SK-N-SH (cell line): ENCODE data around the gene ATP8A1. TPM values are rescaled to one million over a fixed set of nuclear protein-coding genes. Genes with fewer than 3 reads are reported as not detected.

Source experiments
- CTCF ChIA-PET: fragments of 300-600, 350-600 bp; formaldehyde crosslinking; extraction: SDS; loops from one replicate; lab custom pipeline; 2021; lab: Yijun Ruan, JAX
- POLR2A ChIA-PET: fragments of 350-600 bp; sonication (Branson Sonifier 250); formaldehyde crosslinking; extraction: SDS; loops from one replicate; lab custom pipeline; 2020; ENCODE audit warnings: antibody characterized with exemption, inconsistent platforms; lab: Yijun Ruan, JAX
- DNase-seq: peaks from one replicate; pipeline ENCODE4 v3.0.0; 2012
- H2AFZ ChIP-seq: fragments of 200-600 bp; sonication (generic); 2 replicates; pipeline ENCODE4 v1.8.1; 2016; ENCODE audit warnings: antibody characterized with exemption, mild to moderate bottlenecking, low read depth
- H3F3A ChIP-seq: fragments of 200-600 bp; sonication (generic); replicated peaks from 2 replicates; pipeline ENCODE3; 2016; ENCODE audit warnings: antibody characterized with exemption, mild to moderate bottlenecking; ENCODE audit not compliant: insufficient read depth
- H3K27ac ChIP-seq, 2 experiments: fragments of 200-500 bp in 1 of 2; fragments of 200-600 bp in 1 of 2; sonication (Bioruptor generic) in 1 of 2; sonication (generic), shearing (Covaris generic) in 1 of 2; 2 replicates each; pipeline versions ENCODE4 v1.5.1 to v1.6.1; 2014 to 2016; ENCODE audit warnings: low read depth in 2 of 2, inconsistent platforms in 1 of 2, low read length in 1 of 2, mild to moderate bottlenecking in 1 of 2, mixed read lengths in 1 of 2
- H3K27me3 ChIP-seq: fragments of 200-600 bp; sonication (generic), shearing (Covaris generic); 2 replicates; pipeline ENCODE4 v1.6.1; 2016; ENCODE audit warnings: mixed run types; ENCODE audit not compliant: insufficient read depth
- H3K36me3 ChIP-seq, 2 experiments: fragments of 200-500 bp in 1 of 2; fragments of 200-600 bp in 1 of 2; sonication (Bioruptor generic) in 1 of 2; sonication (generic) in 1 of 2; replicated peaks in 1 of 2; 2 replicates each; pipeline versions ENCODE3 to v1.5.1; 2014 to 2016; ENCODE audit warnings: low read length in 1 of 2, mild to moderate bottlenecking in 1 of 2; ENCODE audit not compliant: insufficient read depth in 2 of 2, control insufficient read depth in 1 of 2
- H3K4me1 ChIP-seq, 2 experiments: fragments of 200-500 bp in 1 of 2; fragments of 200-600 bp in 1 of 2; sonication (Bioruptor generic) in 1 of 2; sonication (generic), shearing (Covaris generic) in 1 of 2; 2 replicates each; pipeline versions ENCODE4 v1.5.1 to v1.6.1; 2014 to 2016; ENCODE audit warnings: low read depth in 1 of 2, low read length in 1 of 2, mixed run types in 1 of 2; ENCODE audit not compliant: insufficient read depth in 2 of 2, control insufficient read depth in 1 of 2
- H3K4me2 ChIP-seq: fragments of 200-600 bp; sonication (generic), shearing (Covaris generic); 2 replicates; pipeline ENCODE4 v1.6.1; 2017; ENCODE audit warnings: mixed run types
- H3K4me3 ChIP-seq, 2 experiments: fragments of 200-500 bp in 1 of 2; fragments of 200-600 bp in 1 of 2; sonication (Bioruptor generic) in 1 of 2; sonication (generic), shearing (Covaris generic) in 1 of 2; 2 replicates each; pipeline versions ENCODE4 v1.5.1 to v1.8.1; 2014 to 2016; ENCODE audit warnings: low read depth in 2 of 2, inconsistent platforms in 1 of 2, low read length in 1 of 2, mild to moderate bottlenecking in 1 of 2, mixed read lengths in 1 of 2, moderate library complexity in 1 of 2
- H3K79me2 ChIP-seq: fragments of 200-600 bp; sonication (generic); 2 replicates; pipeline ENCODE4 v1.8.1; 2017; ENCODE audit warnings: mild to moderate bottlenecking; ENCODE audit not compliant: insufficient read depth
- H3K9ac ChIP-seq: fragments of 200-600 bp; sonication (generic); 2 replicates; pipeline ENCODE4 v1.6.1; 2017; ENCODE audit warnings: mixed run types
- H3K9me2 ChIP-seq: fragments of 200-600 bp; sonication (generic); 2 replicates; pipeline ENCODE4 v1.6.1; 2017; ENCODE audit warnings: mixed run types
- H3K9me3 ChIP-seq: fragments of 200-600 bp; sonication (generic); 2 replicates; pipeline ENCODE4 v1.6.1; 2017; ENCODE audit warnings: mixed run types, mild to moderate bottlenecking, moderate library complexity
- H4K20me1 ChIP-seq: fragments of 200-600 bp; sonication (generic); 2 replicates; pipeline ENCODE4 v1.6.1; 2017; ENCODE audit warnings: mild to moderate bottlenecking, mixed run types; ENCODE audit not compliant: insufficient read depth
- CHD2 ChIP-seq: fragments of 150-350 bp; IDR thresholded peaks from 2 replicates; pipeline ENCODE4 v1.6.1; 2018; ENCODE audit warnings: low read length; ENCODE audit not compliant: partially characterized antibody
- ELF1 ChIP-seq: IDR thresholded peaks from 2 replicates; pipeline ENCODE4 v1.4.0; 2012
- EP300 ChIP-seq, 2 experiments: IDR thresholded peaks; 2 replicates each; pipeline versions ENCODE4 v1.4.0 to v1.6.1; 2012; ENCODE audit warnings: borderline replicate concordance in 1 of 2, low read depth in 1 of 2, low read length in 1 of 2
- FOXM1 ChIP-seq: IDR thresholded peaks from 2 replicates; pipeline ENCODE4 v1.4.0; 2012; ENCODE audit warnings: low read depth, mild to moderate bottlenecking
- JUND ChIP-seq: IDR thresholded peaks from 2 replicates; pipeline ENCODE4 v1.4.0; 2012
- MXI1 ChIP-seq: IDR thresholded peaks from 2 replicates; pipeline ENCODE4 v1.6.1; 2012; ENCODE audit warnings: mild to moderate bottlenecking, low read depth, low read length, improper control_type of control experiment
- NFIC ChIP-seq: IDR thresholded peaks from 2 replicates; pipeline ENCODE4 v1.4.0; 2012; ENCODE audit warnings: borderline replicate concordance
- PBX3 ChIP-seq: IDR thresholded peaks from 2 replicates; pipeline ENCODE4; 2012
- POLR2AphosphoS5 ChIP-seq: IDR thresholded peaks from 2 replicates; pipeline ENCODE4 v1.6.1; 2012; ENCODE audit warnings: low read depth, low read length
- RAD21 ChIP-seq: IDR thresholded peaks from 2 replicates; pipeline ENCODE4 v1.6.1; 2012; ENCODE audit warnings: mild to moderate bottlenecking, low read length
- RCOR1 ChIP-seq: fragments of 150-350 bp; IDR thresholded peaks from 2 replicates; pipeline ENCODE4 v1.6.1; 2017; ENCODE audit warnings: antibody characterized with exemption, low read length
- RFX5 ChIP-seq: IDR thresholded peaks from 2 replicates; pipeline ENCODE4 v1.6.1; 2012; ENCODE audit warnings: mild to moderate bottlenecking, improper control_type of control experiment, low read length
- SIN3A ChIP-seq: IDR thresholded peaks from 2 replicates; pipeline ENCODE4 v1.6.1; 2012; ENCODE audit warnings: low read depth, mild to moderate bottlenecking, low read length, moderate library complexity, borderline replicate concordance
- SMC3 ChIP-seq: IDR thresholded peaks from 2 replicates; pipeline ENCODE4 v1.6.1; 2012; ENCODE audit warnings: low read depth, low read length, improper control_type of control experiment
- TAF1 ChIP-seq: IDR thresholded peaks from 2 replicates; pipeline ENCODE4 v1.6.1; 2012; ENCODE audit warnings: low read depth, mild to moderate bottlenecking, low read length, moderate library complexity, borderline replicate concordance
- TEAD4 ChIP-seq: IDR thresholded peaks from 2 replicates; pipeline ENCODE4 v1.4.0; 2012; ENCODE audit warnings: mild to moderate bottlenecking, borderline replicate concordance; ENCODE audit not compliant: insufficient read depth
- WGBS: methylation state at CpG from one replicate; pipeline ENCODE4 v1.1.6; 2017; ENCODE audit warnings: low lambda C conversion rate; 5-methylcytosine and 5-hydroxymethylcytosine counted together
- polyA plus RNA-seq, 3 experiments: library from polyadenylated mRNA; depleted of rRNA; stranded (reverse); fragments of >200 nt; gene quantifications; 2 replicates each; pipeline ENCODE4 v1.2.3, GENCODE V29; 2012
- TF ChIP-seq, protein P1 (sequence below): fragments of 150-350 bp; IDR thresholded peaks from 2 replicates; pipeline ENCODE4 v1.6.1; 2016; ENCODE audit warnings: mild to moderate bottlenecking, low read depth, low read length

ATP8A1 gene
- polyA plus RNA-seq, 1 of the 3 experiments (the other 2 are of a cell fraction), result 0.38 TPM

- Histone ChIP-seq H4K20me1 (no peaks in the 10 kb centered on the region), H3F3A (no peaks in the 10 kb centered on the region), H2AFZ (no peak overlapping the region), H3K79me2 (no peaks in the 10 kb centered on the region), H3K4me3 (no peak overlapping the region), H3K4me1 (peaks cover 0 to 13% of the 10 kb centered on the region in 2 experiments; a peak in 2 of 4 replicates), H3K9me3 (no peaks in the 10 kb centered on the region), H3K4me2 (no peak overlapping the region), H3K9ac (no peak overlapping the region), H3K27me3 (no peaks in the 10 kb centered on the region), H3K27ac (no peak overlapping the region; a peak in 1 of 4 replicates), H3K9me2 (no peaks in the 10 kb centered on the region), H3K36me3 (no peaks in the 10 kb centered on the region)
- DNase-seq, result no peak
- POLR2A ChIA-PET, result interaction anchor here (0.7 kb wide), 1 partner anchor 163 kb away, joined by 3 read pairs; no protein-coding TSS in a partner anchor
- CTCF ChIA-PET, result interaction anchor here (0.6 to 1.3 kb wide), 2 partner anchors 12 to 43 kb away, joined by 3 read pairs; no protein-coding TSS in a partner anchor
- WGBS, result 44% methylated on average over 1 of the region's 1 CpG
- TF ChIP-seq RAD21, result no peak
- no peak for TF ChIP-seq SIN3A
These were observed 70.1 kb downstream of the ATP8A1 start for GRCh38 chr4:42586775-42587174.

DNA sequence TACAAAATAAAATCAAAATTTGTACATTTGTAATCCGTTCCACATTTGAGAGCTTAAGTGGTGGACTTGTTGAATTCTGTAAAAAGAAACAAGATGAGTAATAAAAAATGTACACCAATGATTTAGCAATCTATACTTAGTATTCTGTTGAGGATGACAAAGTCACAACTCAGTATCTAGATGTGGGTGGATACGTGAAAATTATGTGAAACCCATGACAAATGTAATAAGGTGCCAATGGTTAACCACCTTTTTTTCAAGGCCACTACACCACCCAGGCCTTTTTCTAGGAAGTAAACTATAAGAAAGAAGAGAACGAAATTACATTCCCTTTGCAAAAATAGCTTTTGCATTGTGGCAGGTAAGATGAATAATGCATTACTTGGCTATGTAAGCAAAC lies 77.0 kb downstream of the ATP8A1 start:
- H3K9me3 ChIP-seq, result no peaks in the 10 kb centered on the region
- H3K27ac ChIP-seq, result no peak overlapping the region
- no peaks in the 10 kb centered on the region for H3K27me3 ChIP-seq
- H3K9ac ChIP-seq, result no peak overlapping the region
- H3K79me2 ChIP-seq, result no peaks in the 10 kb centered on the region
- WGBS, result 47% methylated on average over 3 of the region's 3 CpGs
- H3K9me2 ChIP-seq, result no peaks in the 10 kb centered on the region
- no peak overlapping the region for H2AFZ ChIP-seq
- no peaks in the 10 kb centered on the region for H3K36me3 ChIP-seq
- DNase-seq, result no peak
- TF ChIP-seq SIN3A, result no peak
- no peak for TF ChIP-seq PBX3
- TF ChIP-seq, protein P1, sequence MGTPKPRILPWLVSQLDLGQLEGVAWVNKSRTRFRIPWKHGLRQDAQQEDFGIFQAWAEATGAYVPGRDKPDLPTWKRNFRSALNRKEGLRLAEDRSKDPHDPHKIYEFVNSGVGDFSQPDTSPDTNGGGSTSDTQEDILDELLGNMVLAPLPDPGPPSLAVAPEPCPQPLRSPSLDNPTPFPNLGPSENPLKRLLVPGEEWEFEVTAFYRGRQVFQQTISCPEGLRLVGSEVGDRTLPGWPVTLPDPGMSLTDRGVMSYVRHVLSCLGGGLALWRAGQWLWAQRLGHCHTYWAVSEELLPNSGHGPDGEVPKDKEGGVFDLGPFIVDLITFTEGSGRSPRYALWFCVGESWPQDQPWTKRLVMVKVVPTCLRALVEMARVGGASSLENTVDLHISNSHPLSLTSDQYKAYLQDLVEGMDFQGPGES, result no peak
- no peak for TF ChIP-seq TEAD4
- TF ChIP-seq ELF1, result no peak
- TF ChIP-seq RFX5, result no peak
- no peak for TF ChIP-seq NFIC
- TF ChIP-seq RCOR1, result no peak
- TF ChIP-seq SMC3, result no peak
- no peak for TF ChIP-seq MXI1
- TF ChIP-seq JUND, result no peak
- no peak for TF ChIP-seq EP300 (IDR thresholded peaks at IDR 0.05; ENCODE audit: borderline replicate concordance in 1 of 2, low read depth in 1 of 2, low read length in 1 of 2)
- TF ChIP-seq FOXM1, result no peak
- no peak for TF ChIP-seq TAF1
- TF ChIP-seq CHD2, result no peak
- no peak for TF ChIP-seq POLR2AphosphoS5
- H3K4me2 ChIP-seq, result no peak overlapping the region
- H3K4me1 ChIP-seq, result no peaks in the 10 kb centered on the region
- no peaks in the 10 kb centered on the region for H4K20me1 ChIP-seq
- CTCF ChIA-PET, result interaction anchor here (1.0 kb wide), 2 partner anchors 9 to 11 kb away, joined by 3 to 5 read pairs; no protein-coding TSS in a partner anchor
- no peak overlapping the region for H3K4me3 ChIP-seq
- POLR2A ChIA-PET, result no interaction called here
- H3F3A ChIP-seq, result no peaks in the 10 kb centered on the region
